HG03558 (cell line): ENCODE measurements around the gene UBR2.
"Not testable (repeated sequence)": the region's sequence is repeated elsewhere in the genome, so short reads cannot be mapped to it uniquely, and the experiment has no call there.

ENCODE experiments used
- ATAC-seq: cut with Tn5 transposase; IDR thresholded peaks from one replicate; pipeline ENCODE4 v1.9.1; 2021; ENCODE audit warnings: moderate number of reproducible peaks; ENCODE audit not compliant: unreplicated experiment; ENCODE audit errors: extremely low read depth

The UBR2 gene

GRCh38 chr6:42689371-42689770 lies 125.5 kb downstream of the UBR2 start:
- no peak for ATAC-seq

- ATAC-seq, result no peak
These were observed 126.4 kb downstream of the UBR2 start for GRCh38 chr6:42690151-42690702.

- no peak for ATAC-seq
These were observed 127.0 kb downstream of the UBR2 start for GRCh38 chr6:42690872-42691271.

- no peak for ATAC-seq
These were observed 128.5 kb downstream of the UBR2 start for GRCh38 chr6:42692137-42692911.

GRCh38 chr6:42693725-42694323 lies 130.0 kb downstream of the UBR2 start:
- no peak for ATAC-seq

GRCh38 chr6:42694586-42694985 lies 130.8 kb downstream of the UBR2 start:
- no peak for ATAC-seq

- no peak for ATAC-seq
These were observed 132.9 kb downstream of the UBR2 start for GRCh38 chr6:42696526-42697267.

GRCh38 chr6:42697268-42697655 lies 133.4 kb downstream of the UBR2 start:
- ATAC-seq, result no peak

GRCh38 chr6:42698217-42698616 lies 134.4 kb downstream of the UBR2 start:
- ATAC-seq, result no peak

GRCh38 chr6:42702200-42702599 lies 138.4 kb downstream of the UBR2 start:
- ATAC-seq, result no peak

- ATAC-seq, result not testable (repeated sequence)
These were observed 139.0 kb downstream of the UBR2 start for GRCh38 chr6:42702786-42703185.

- ATAC-seq, result no peak
These were observed 140.6 kb downstream of the UBR2 start for GRCh38 chr6:42704251-42704936.

- no peak for ATAC-seq
These were observed 141.1 kb downstream of the UBR2 start for GRCh38 chr6:42704937-42705374.

- no peak for ATAC-seq
These were observed 143.8 kb downstream of the UBR2 start for GRCh38 chr6:42707595-42707994.

- no peak for ATAC-seq
These were observed 144.3 kb downstream of the UBR2 start for GRCh38 chr6:42708096-42708495.

- no peak for ATAC-seq
These were observed 146.0 kb downstream of the UBR2 start for GRCh38 chr6:42709871-42710270.

GRCh38 chr6:42710316-42710715 lies 146.5 kb downstream of the UBR2 start:
- ATAC-seq, result no peak

- no peak for ATAC-seq
These were observed 148.1 kb downstream of the UBR2 start for GRCh38 chr6:42711930-42712329.

- ATAC-seq, result no peak
These were observed 150.4 kb downstream of the UBR2 start for GRCh38 chr6:42714098-42714761.

GRCh38 chr6:42715871-42716270 lies 152.0 kb downstream of the UBR2 start:
- ATAC-seq, result no peak
